SK-N-SH (cell line): ENCODE data around the gene SEC24B. TPM values are rescaled to one million over a fixed set of nuclear protein-coding genes. Genes with fewer than 3 reads are reported as not detected.
"Not testable (repeated sequence)": the region's sequence is repeated elsewhere in the genome, so short reads cannot be mapped to it uniquely, and the experiment has no call there.

Source experiments
- CTCF ChIA-PET: fragments of 300-600, 350-600 bp; formaldehyde crosslinking; extraction: SDS; loops from one replicate; lab custom pipeline; 2021; lab: Yijun Ruan, JAX
- POLR2A ChIA-PET: fragments of 350-600 bp; sonication (Branson Sonifier 250); formaldehyde crosslinking; extraction: SDS; loops from one replicate; lab custom pipeline; 2020; ENCODE audit warnings: antibody characterized with exemption, inconsistent platforms; lab: Yijun Ruan, JAX
- DNase-seq: peaks from one replicate; pipeline ENCODE4 v3.0.0; 2012
- H2AFZ ChIP-seq: fragments of 200-600 bp; sonication (generic); 2 replicates; pipeline ENCODE4 v1.8.1; 2016; ENCODE audit warnings: antibody characterized with exemption, mild to moderate bottlenecking, low read depth
- H3F3A ChIP-seq: fragments of 200-600 bp; sonication (generic); replicated peaks from 2 replicates; pipeline ENCODE3; 2016; ENCODE audit warnings: antibody characterized with exemption, mild to moderate bottlenecking; ENCODE audit not compliant: insufficient read depth
- H3K27ac ChIP-seq, 2 experiments: fragments of 200-500 bp in 1 of 2; fragments of 200-600 bp in 1 of 2; sonication (Bioruptor generic) in 1 of 2; sonication (generic), shearing (Covaris generic) in 1 of 2; 2 replicates each; pipeline versions ENCODE4 v1.5.1 to v1.6.1; 2014 to 2016; ENCODE audit warnings: low read depth in 2 of 2, inconsistent platforms in 1 of 2, low read length in 1 of 2, mild to moderate bottlenecking in 1 of 2, mixed read lengths in 1 of 2
- H3K27me3 ChIP-seq: fragments of 200-600 bp; sonication (generic), shearing (Covaris generic); 2 replicates; pipeline ENCODE4 v1.6.1; 2016; ENCODE audit warnings: mixed run types; ENCODE audit not compliant: insufficient read depth
- H3K36me3 ChIP-seq, 2 experiments: fragments of 200-500 bp in 1 of 2; fragments of 200-600 bp in 1 of 2; sonication (Bioruptor generic) in 1 of 2; sonication (generic) in 1 of 2; replicated peaks in 1 of 2; 2 replicates each; pipeline versions ENCODE3 to v1.5.1; 2014 to 2016; ENCODE audit warnings: low read length in 1 of 2, mild to moderate bottlenecking in 1 of 2; ENCODE audit not compliant: insufficient read depth in 2 of 2, control insufficient read depth in 1 of 2
- H3K4me1 ChIP-seq, 2 experiments: fragments of 200-500 bp in 1 of 2; fragments of 200-600 bp in 1 of 2; sonication (Bioruptor generic) in 1 of 2; sonication (generic), shearing (Covaris generic) in 1 of 2; 2 replicates each; pipeline versions ENCODE4 v1.5.1 to v1.6.1; 2014 to 2016; ENCODE audit warnings: low read depth in 1 of 2, low read length in 1 of 2, mixed run types in 1 of 2; ENCODE audit not compliant: insufficient read depth in 2 of 2, control insufficient read depth in 1 of 2
- H3K4me2 ChIP-seq: fragments of 200-600 bp; sonication (generic), shearing (Covaris generic); 2 replicates; pipeline ENCODE4 v1.6.1; 2017; ENCODE audit warnings: mixed run types
- H3K4me3 ChIP-seq, 2 experiments: fragments of 200-500 bp in 1 of 2; fragments of 200-600 bp in 1 of 2; sonication (Bioruptor generic) in 1 of 2; sonication (generic), shearing (Covaris generic) in 1 of 2; 2 replicates each; pipeline versions ENCODE4 v1.5.1 to v1.8.1; 2014 to 2016; ENCODE audit warnings: low read depth in 2 of 2, inconsistent platforms in 1 of 2, low read length in 1 of 2, mild to moderate bottlenecking in 1 of 2, mixed read lengths in 1 of 2, moderate library complexity in 1 of 2
- H3K79me2 ChIP-seq: fragments of 200-600 bp; sonication (generic); 2 replicates; pipeline ENCODE4 v1.8.1; 2017; ENCODE audit warnings: mild to moderate bottlenecking; ENCODE audit not compliant: insufficient read depth
- H3K9ac ChIP-seq: fragments of 200-600 bp; sonication (generic); 2 replicates; pipeline ENCODE4 v1.6.1; 2017; ENCODE audit warnings: mixed run types
- H3K9me2 ChIP-seq: fragments of 200-600 bp; sonication (generic); 2 replicates; pipeline ENCODE4 v1.6.1; 2017; ENCODE audit warnings: mixed run types
- H3K9me3 ChIP-seq: fragments of 200-600 bp; sonication (generic); 2 replicates; pipeline ENCODE4 v1.6.1; 2017; ENCODE audit warnings: mixed run types, mild to moderate bottlenecking, moderate library complexity
- H4K20me1 ChIP-seq: fragments of 200-600 bp; sonication (generic); 2 replicates; pipeline ENCODE4 v1.6.1; 2017; ENCODE audit warnings: mild to moderate bottlenecking, mixed run types; ENCODE audit not compliant: insufficient read depth
- ELF1 ChIP-seq: IDR thresholded peaks from 2 replicates; pipeline ENCODE4 v1.4.0; 2012
- FOXJ3 ChIP-seq: sonication (generic); formaldehyde crosslinking; IDR thresholded peaks from 2 replicates; pipeline ENCODE4 v1.5.1; 2020; ENCODE audit warnings: mild to moderate bottlenecking, missing genetic modification reagents
- GABPA ChIP-seq: IDR thresholded peaks from 2 replicates; pipeline ENCODE4 v1.4.0; 2012; ENCODE audit warnings: low read depth, mild to moderate bottlenecking
- GATA2 ChIP-seq: sonication (generic); formaldehyde crosslinking; IDR thresholded peaks from 2 replicates; pipeline ENCODE4 v1.5.0; 2020; ENCODE audit warnings: mild to moderate bottlenecking, missing genetic modification reagents
- NRF1 ChIP-seq: IDR thresholded peaks from 2 replicates; pipeline ENCODE4 v1.6.1; 2012; ENCODE audit warnings: low read depth, mild to moderate bottlenecking, low read length
- RAD21 ChIP-seq: IDR thresholded peaks from 2 replicates; pipeline ENCODE4 v1.6.1; 2012; ENCODE audit warnings: mild to moderate bottlenecking, low read length
- REST ChIP-seq: IDR thresholded peaks from 2 replicates; pipeline ENCODE4 v1.6.1; 2012; ENCODE audit warnings: mild to moderate bottlenecking, low read depth, low read length, moderate library complexity
- RFX5 ChIP-seq: IDR thresholded peaks from 2 replicates; pipeline ENCODE4 v1.6.1; 2012; ENCODE audit warnings: mild to moderate bottlenecking, improper control_type of control experiment, low read length
- RXRA ChIP-seq: IDR thresholded peaks from 2 replicates; pipeline ENCODE4 v1.4.0; 2012; ENCODE audit warnings: low read depth, mild to moderate bottlenecking, borderline replicate concordance
- SMC3 ChIP-seq: IDR thresholded peaks from 2 replicates; pipeline ENCODE4 v1.6.1; 2012; ENCODE audit warnings: low read depth, low read length, improper control_type of control experiment
- TAF1 ChIP-seq: IDR thresholded peaks from 2 replicates; pipeline ENCODE4 v1.6.1; 2012; ENCODE audit warnings: low read depth, mild to moderate bottlenecking, low read length, moderate library complexity, borderline replicate concordance
- TCF12 ChIP-seq: IDR thresholded peaks from 2 replicates; pipeline ENCODE4 v1.4.0; 2012
- USF1 ChIP-seq: IDR thresholded peaks from 2 replicates; pipeline ENCODE4 v1.4.0; 2012; ENCODE audit warnings: low read depth, borderline replicate concordance
- YY1 ChIP-seq: IDR thresholded peaks from 2 replicates; pipeline ENCODE4 v1.4.0; 2012; ENCODE audit warnings: low read depth, mild to moderate bottlenecking
- ZBTB33 ChIP-seq: IDR thresholded peaks from 2 replicates; pipeline ENCODE4 v1.4.0; 2012; ENCODE audit warnings: low read depth, borderline replicate concordance
- WGBS: methylation state at CpG from one replicate; pipeline ENCODE4 v1.1.6; 2017; ENCODE audit warnings: low lambda C conversion rate; 5-methylcytosine and 5-hydroxymethylcytosine counted together
- polyA plus RNA-seq, 3 experiments: library from polyadenylated mRNA; depleted of rRNA; stranded (reverse); fragments of >200 nt; gene quantifications; 2 replicates each; pipeline ENCODE4 v1.2.3, GENCODE V29; 2012

The SEC24B gene
- polyA plus RNA-seq, 1 of the 3 experiments (the other 2 are of a cell fraction), result 23.0 TPM

GRCh38 chr4:109578846-109579245 lies 145.2 kb downstream of the SEC24B start (continued):
- no peak for TF ChIP-seq TAF1
- no peak for TF ChIP-seq REST
- TF ChIP-seq RFX5, result no peak
- no peak for TF ChIP-seq GABPA
- TF ChIP-seq GATA2, result no peak
- TF ChIP-seq NRF1, result no peak
- TF ChIP-seq ELF1, result no peak

- CTCF ChIA-PET, H4K20me1 ChIP-seq, H3K9me2 ChIP-seq, H3K9ac ChIP-seq, POLR2A ChIA-PET, H3K4me3 ChIP-seq, H3K9me3 ChIP-seq, H3K79me2 ChIP-seq, H3K36me3 ChIP-seq, H3K4me1 ChIP-seq, H3K4me2 ChIP-seq, H3F3A ChIP-seq, H3K27me3 ChIP-seq, H2AFZ ChIP-seq, DNase-seq, H3K27ac ChIP-seq: not testable (repeated sequence)
- 93% methylated on average over 5 of the region's 5 CpGs for WGBS
Observed at GRCh38 chr4:109579997-109580396, 146.4 kb downstream of the SEC24B start.

- H2AFZ ChIP-seq, result no peak overlapping the region
- H3K27me3 ChIP-seq, result no peaks in the 10 kb centered on the region
- no peak for DNase-seq
- H3K4me3 ChIP-seq, result no peak overlapping the region
- H3K79me2 ChIP-seq, result no peaks in the 10 kb centered on the region
- H3F3A ChIP-seq, result no peaks in the 10 kb centered on the region
- ChIA-PET CTCF (no interaction called here), POLR2A (no interaction called here)
- H4K20me1 ChIP-seq, result no peaks in the 10 kb centered on the region
- no peak overlapping the region for H3K9ac ChIP-seq
- no peak overlapping the region for H3K4me2 ChIP-seq
- no peaks in the 10 kb centered on the region for H3K9me3 ChIP-seq
- H3K4me1 ChIP-seq, result no peaks in the 10 kb centered on the region; a peak in 1 of 4 replicates
- WGBS, result 90% methylated on average over 4 of the region's 4 CpGs
- H3K9me2 ChIP-seq, result no peaks in the 10 kb centered on the region
- H3K27ac ChIP-seq, result no peak overlapping the region
- no peaks in the 10 kb centered on the region for H3K36me3 ChIP-seq
- TF ChIP-seq RFX5, result no peak
- no peak for TF ChIP-seq SMC3
- TF ChIP-seq TCF12, result no peak
- TF ChIP-seq FOXJ3 (CRISPR knock-in tag), result no peak
- TF ChIP-seq YY1, result no peak
- TF ChIP-seq RAD21, result no peak
- TF ChIP-seq USF1, result no peak
- no peak for TF ChIP-seq TAF1
- no peak for TF ChIP-seq RXRA
- no peak for TF ChIP-seq REST
- TF ChIP-seq ZBTB33, result no peak
- TF ChIP-seq GABPA, result no peak
- TF ChIP-seq GATA2, result no peak
Observed at GRCh38 chr4:109588176-109588575, 154.6 kb downstream of the SEC24B start.
